ENCODE results near the gene CDK17. TPM values are rescaled to one million over a fixed set of nuclear protein-coding genes. Genes with fewer than 3 reads are reported as not detected.
"Not testable (repeated sequence)": the region's sequence is repeated elsewhere in the genome, so short reads cannot be mapped to it uniquely, and the experiment has no call there.

Gene CDK17
- polyA plus RNA-seq (ENCODE audit: insufficient read length): 28.8 TPM

- DNase-seq: peak; percentile 88
These were observed at the start of gene CDK17 for GRCh38 chr12:96399919-96400630. TSS of gene CDK17 (minus strand) at chr12:96400439. CDS start at chr12:96334836, 65,603 bp downstream.

- DNase-seq: no peak
These were observed 48.1 kb upstream of the CDK17 start for GRCh38 chr12:96448300-96448699.

GRCh38 chr12:96447256-96447655, 47.0 kb upstream of the CDK17 start:
- DNase-seq: no peak

- DNase-seq: no peak
These were observed 45.7 kb upstream of the CDK17 start for GRCh38 chr12:96445691-96446583.

GRCh38 chr12:96444399-96444798, 44.2 kb upstream of the CDK17 start:
- DNase-seq: no peak

GRCh38 chr12:96442906-96443305, 42.7 kb upstream of the CDK17 start:
- no peak for DNase-seq

- no peak for DNase-seq
These were observed 41.6 kb upstream of the CDK17 start for GRCh38 chr12:96441816-96442215.

- no peak for DNase-seq
These were observed 38.1 kb upstream of the CDK17 start for GRCh38 chr12:96438330-96438729.

GRCh38 chr12:96437171-96437445, 36.9 kb upstream of the CDK17 start:
- DNase-seq: no peak

- DNase-seq: no peak
These were observed 36.3 kb upstream of the CDK17 start for GRCh38 chr12:96436366-96437170.

- DNase-seq: no peak
These were observed 33.9 kb upstream of the CDK17 start for GRCh38 chr12:96434107-96434506.

GRCh38 chr12:96432496-96433321, 32.5 kb upstream of the CDK17 start:
- not testable (repeated sequence) for DNase-seq

GRCh38 chr12:96431067-96431466, 30.8 kb upstream of the CDK17 start:
- DNase-seq: no peak

GRCh38 chr12:96427269-96427729, 27.1 kb upstream of the CDK17 start:
- DNase-seq: peak; percentile 85

- no peak for DNase-seq
These were observed 25.7 kb upstream of the CDK17 start for GRCh38 chr12:96425951-96426350.

GRCh38 chr12:96425321-96425720, 25.1 kb upstream of the CDK17 start:
- DNase-seq: no peak

- DNase-seq: no peak
These were observed 24.4 kb upstream of the CDK17 start for GRCh38 chr12:96424601-96425000.

GRCh38 chr12:96422192-96422591, 22.0 kb upstream of the CDK17 start:
- DNase-seq: no peak

GRCh38 chr12:96421014-96421413, 20.8 kb upstream of the CDK17 start:
- DNase-seq: no peak

- no peak for DNase-seq
These were observed 20.1 kb upstream of the CDK17 start for GRCh38 chr12:96420277-96420835.

GRCh38 chr12:96419576-96420276, 19.5 kb upstream of the CDK17 start:
- no peak for DNase-seq
